ENCODE data around the gene ZDHHC9.
"Not testable (repeated sequence)": the region's sequence is repeated elsewhere in the genome, so short reads cannot be mapped to it uniquely, and the experiment has no call there.

The ZDHHC9 gene

DNA sequence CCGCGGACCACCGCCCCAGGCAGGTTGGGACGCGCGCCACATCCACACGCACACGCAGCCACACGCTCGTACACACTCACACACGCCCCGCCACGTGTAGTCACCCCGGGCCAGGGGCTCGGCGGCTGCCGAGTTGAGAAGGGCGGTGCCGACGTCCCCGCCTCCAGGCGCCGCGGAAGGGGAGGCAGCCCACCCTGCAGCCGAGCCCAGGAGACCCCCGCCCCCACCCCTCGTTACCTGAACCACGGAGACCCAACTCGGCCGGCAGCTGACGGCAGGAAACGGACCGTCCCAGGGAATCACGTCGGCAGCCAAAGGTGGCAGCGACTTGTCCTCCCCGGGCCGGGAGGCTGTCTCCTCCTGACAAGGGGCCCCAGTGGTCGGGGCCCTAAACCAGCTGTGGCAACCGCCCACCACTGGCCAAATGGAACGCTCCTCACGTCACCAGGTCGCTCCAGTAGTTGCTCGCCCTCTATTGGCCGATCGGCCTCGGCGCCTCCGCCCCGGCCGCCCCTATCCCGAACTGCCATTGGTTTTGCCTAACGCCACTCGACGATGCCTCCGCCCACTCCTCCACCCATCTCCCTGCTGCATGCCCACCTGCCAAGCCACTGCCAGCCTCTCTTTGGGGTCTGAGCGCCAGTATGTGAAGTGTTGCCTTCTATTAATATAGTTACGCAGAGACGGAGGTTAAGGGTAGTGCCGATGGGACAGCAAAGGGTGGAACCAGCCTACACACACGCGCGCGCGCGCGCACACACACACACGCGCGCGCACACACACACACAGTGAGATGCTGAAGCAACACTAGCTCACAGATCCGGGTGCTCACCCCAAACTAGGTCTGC is at the start of gene ZDHHC9:
ZDHHC9 (minus strand) TSS at position 428 of the 848 bp plus-strand sequence. CDS start 1,941 bp downstream, outside the sequence.
- DNase-seq, result peak; percentile 93

DNA sequence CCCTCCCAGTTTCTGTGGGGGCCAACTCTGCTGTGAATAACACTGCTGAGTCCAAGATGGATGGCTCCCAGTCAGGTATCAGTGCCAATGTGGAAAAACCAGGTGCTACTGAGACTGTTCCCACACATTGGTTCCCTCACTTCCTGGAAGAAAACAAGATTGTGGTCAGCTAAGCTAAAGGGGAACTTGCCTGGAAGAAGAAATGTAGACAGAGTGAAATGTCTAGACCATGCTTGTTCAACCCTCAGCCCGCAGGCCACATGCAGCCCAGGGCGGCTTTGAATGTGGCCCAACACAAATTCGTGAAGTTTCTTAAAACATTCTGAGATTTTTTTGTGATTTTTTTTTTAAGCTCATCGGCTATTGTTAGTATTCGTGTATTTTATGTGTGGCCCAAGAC is 33.7 kb upstream of the ZDHHC9 start:
- DNase-seq, result no peak

DNA sequence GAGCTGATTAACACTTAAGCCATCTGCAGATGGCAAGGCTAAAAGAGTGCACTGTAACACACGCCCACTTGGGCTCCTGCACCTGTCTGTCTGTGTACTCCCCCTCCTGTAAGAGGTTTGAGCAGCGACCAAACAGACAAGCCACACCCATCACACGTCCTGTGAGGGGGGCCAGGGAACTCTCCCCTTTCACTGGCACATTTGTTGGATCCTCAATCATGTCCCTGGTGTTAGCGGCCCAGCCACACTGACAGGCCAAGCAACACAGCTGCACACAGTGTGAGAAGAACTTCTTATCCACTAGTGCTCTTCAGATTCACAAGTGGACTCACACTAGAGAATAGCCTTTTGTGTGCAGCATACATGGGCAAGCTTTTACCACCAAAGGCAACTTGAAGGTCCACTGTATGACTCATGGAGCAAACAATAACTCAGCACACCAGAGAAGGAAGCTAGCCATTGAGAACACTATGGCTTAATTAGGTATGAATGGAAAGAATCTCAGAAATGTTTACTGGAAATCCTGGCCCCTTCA is 33.2 kb upstream of the ZDHHC9 start:
- peak; percentile 21 for DNase-seq

DNA sequence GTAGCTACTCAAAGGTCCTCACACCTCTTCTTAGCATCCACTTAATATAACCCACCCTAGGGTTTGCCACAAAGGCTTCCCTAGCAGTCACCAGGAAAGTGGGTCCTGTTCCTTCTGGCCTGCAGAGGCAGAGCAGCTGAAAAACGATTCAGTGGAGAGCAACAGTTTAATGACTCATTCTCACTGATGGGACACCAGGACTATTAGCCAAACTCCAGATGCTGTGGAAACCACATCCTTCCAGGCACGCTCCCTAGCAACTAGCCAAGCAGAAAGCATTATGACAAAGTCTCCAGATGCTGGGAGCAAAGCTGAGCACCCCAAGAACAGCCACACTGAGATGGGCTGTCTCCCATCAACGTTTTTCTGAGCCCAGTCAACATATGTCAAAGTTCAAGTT is 32.0 kb upstream of the ZDHHC9 start:
- DNase-seq, result no peak

DNA sequence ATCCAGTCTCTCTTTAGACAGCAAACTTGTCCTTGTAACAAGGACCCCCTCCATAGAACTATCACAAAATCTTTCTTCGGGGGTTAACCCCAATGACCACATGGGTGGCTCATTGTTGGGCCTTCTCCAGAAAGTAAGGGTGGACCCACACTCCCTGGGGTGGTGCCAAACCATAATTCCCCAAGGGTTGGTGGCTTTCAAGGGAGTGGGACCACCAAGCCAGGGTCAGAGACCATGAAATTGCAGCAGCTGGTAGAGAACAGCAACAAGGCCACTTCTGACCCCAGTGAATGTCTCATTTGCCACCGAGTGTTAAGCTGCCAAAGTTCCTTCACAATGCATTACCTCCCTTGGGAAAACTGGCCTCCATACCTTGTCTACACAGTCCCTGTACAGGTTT is 28.8 kb upstream of the ZDHHC9 start:
- no peak for DNase-seq

DNA sequence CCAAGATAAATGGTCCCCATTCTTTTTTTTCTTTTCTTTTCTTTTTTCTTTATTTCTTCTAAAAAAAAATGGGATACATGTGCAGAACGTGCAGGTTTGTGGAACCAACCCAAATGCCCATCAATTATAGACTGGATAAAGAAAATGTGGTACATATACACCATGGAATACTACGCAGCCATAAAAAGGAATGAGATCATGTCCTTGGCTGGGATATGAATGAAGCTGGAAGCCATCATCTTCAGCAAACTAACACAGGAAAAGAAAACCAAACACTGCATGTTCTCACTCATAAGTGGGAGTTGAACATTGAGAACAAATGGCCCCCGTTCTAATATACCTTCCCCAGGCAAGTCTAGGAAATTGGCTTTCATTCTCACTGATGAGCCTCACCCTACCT is 22.6 kb upstream of the ZDHHC9 start:
- not testable (repeated sequence) for DNase-seq

DNA sequence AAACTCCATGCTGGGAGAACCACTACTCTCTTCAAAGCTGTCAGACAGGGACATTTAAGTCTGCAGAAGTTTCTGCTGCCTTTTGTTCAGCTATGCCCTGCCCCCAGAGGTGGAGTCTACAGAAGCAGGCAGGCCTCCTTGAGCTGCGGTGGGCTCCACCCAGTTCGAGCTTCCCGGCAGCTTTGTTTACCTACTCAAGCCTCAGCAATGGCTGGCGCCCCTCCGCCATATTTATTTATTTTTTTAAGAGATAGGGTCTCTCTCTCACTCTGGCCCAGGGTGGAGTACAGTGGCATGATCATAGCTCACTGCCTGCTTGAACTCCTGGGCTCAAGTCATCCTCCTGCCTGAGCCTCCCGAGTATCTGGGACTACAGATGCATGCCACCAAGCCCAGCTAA is 15.4 kb upstream of the ZDHHC9 start:
- not testable (repeated sequence) for DNase-seq

DNA sequence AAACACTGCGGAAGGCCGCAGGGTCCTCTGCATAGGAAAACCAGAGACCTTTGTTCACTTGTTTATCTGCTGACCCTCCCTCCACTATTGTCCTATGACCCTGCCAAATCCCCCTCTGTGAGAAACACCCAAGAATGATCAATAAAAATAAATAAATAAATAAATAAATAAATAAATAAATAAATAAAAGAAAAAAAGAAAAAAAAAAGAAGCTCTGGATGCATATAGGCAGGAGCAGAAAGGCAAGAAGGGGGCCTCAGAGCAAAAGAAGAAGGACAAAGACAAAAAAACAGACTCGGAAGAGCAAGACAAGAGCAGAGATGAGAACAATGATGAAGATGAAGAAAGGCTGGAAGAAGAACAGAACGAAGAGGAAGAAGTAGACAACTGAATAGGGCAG is 8.1 kb upstream of the ZDHHC9 start:
- not testable (repeated sequence) for DNase-seq

DNA sequence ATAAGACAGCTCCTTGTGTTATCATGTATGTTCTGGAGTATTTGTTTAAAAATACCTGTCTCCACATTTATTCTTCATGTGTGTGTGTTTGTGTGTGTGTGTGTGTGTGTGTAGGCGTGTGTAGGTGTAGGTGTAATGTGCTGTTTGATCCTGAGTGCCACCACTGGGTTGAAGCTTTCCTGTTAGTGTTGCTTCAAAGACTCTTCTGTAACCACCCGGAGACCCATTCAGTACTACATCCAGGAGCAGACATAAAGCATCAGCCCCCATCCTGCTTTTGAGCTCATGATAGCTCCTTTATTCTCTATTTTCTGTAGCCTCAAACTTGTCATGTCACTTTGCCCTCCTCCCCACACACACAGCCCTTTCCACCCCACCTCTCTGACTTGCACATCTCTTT is 3.0 kb upstream of the ZDHHC9 start:
- DNase-seq, result no peak

DNA sequence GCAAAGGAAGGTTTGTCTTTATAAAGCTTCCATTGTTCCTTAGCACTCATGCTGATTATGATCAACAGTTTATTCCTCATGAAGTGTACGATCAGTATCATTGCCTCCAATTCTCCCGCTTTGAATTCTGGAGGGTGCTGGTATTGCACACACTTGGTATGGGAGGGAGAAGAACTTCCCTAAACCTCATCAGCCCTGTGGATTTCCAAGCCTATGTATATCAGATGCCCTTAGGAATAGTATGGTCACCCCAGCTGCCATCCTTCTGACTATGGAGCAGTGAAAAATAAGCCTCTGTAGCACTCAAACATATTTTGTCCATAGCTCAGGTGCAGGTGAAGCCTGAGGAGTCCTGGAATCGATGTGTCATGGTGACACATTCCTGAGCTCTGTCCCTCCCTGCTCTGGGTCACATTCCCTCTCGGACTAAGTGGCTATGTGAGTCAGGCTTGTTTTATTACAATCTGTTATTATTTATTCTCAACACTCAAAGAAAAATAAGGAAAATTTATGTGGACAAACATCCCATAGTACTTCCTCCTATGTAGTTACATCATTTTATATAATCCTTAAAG is 2.0 kb upstream of the ZDHHC9 start:
- no peak for DNase-seq

DNA sequence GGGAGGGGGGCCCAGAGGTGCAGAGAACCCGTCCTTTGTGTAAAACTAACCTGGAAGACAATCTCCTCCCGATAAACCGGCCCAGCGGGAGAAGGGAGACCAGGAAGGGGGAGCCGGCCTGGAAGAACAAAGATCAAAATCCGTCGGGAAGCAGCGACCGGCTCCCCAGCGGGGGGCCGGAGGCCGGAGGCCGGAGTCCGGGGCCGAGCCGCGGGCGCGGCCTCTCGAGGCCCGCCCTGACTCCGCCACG is 552 bp downstream of the ZDHHC9 start:
- DNase-seq, result no peak

DNA sequence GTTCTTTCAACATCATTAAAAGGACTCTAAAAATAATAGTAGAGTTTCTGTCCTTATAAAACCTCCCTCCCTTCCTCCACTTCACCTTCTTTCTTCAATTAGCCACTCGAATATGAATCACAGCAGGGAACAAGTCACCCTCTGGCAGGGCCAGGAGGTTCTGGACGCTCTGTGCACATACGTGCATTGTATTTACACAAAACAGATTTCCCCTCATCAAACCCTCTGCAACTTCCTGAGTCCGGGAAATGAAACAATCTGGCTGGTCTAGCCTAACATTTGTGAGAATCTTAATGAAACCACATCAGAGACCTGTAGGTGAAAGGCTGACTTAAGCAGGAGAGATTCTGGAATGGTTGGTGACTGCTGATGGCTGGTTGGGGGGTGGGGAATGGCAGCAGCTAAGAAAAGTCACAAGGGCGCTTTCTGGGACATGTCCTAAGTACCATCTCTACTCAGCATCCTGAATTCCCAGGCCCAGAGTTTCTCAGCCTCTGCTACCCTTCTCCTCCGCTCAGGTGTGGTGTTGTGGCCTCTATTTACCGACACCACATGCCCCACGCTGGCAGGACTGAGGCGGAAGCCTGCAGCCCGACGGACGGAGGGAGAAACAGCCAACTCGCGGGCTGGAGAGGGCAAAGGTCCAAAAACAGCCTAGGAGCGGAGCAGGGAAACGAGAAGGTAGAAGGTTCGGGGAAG is 1.0 kb downstream of the ZDHHC9 start:
- peak; percentile 44 for DNase-seq

DNA sequence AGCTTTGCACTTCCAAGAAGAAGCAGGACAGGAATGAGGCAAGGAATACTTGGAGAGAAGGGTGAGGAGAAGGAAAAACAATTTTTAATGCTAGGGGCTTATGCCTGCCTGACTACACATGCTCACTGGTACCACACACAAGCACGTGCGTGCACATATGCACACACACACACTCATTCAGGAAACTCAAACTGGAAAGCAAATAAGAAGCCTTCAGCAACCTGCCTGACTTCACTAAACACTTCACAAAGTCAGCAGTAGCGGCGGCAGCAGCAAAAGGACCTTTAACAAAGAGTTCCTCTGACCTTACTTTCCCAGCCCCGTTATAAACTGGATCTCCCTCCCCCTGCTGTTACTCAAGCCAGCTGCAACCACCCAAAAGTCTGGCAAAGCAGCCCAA is 3.3 kb downstream of the ZDHHC9 start:
- DNase-seq, result no peak

DNA sequence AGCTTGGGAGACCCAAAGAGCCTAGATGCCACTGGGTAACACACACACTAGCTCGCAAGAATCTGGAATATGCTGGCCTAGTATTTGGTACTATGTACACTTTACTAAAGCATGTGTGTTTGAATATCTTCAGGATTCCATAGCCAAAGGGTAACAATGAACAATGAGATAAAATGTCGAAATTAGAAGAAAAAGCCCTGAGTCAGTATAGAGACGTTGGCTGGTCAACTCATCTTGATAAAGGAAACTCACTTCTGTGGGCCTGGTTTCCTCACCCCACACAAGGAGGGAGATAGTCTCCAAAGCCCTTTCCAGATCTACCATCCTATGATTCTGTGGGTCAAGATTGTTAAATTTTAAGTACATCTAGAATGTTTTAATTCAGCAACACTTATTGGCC is 6.9 kb downstream of the ZDHHC9 start:
- no peak for DNase-seq

DNA sequence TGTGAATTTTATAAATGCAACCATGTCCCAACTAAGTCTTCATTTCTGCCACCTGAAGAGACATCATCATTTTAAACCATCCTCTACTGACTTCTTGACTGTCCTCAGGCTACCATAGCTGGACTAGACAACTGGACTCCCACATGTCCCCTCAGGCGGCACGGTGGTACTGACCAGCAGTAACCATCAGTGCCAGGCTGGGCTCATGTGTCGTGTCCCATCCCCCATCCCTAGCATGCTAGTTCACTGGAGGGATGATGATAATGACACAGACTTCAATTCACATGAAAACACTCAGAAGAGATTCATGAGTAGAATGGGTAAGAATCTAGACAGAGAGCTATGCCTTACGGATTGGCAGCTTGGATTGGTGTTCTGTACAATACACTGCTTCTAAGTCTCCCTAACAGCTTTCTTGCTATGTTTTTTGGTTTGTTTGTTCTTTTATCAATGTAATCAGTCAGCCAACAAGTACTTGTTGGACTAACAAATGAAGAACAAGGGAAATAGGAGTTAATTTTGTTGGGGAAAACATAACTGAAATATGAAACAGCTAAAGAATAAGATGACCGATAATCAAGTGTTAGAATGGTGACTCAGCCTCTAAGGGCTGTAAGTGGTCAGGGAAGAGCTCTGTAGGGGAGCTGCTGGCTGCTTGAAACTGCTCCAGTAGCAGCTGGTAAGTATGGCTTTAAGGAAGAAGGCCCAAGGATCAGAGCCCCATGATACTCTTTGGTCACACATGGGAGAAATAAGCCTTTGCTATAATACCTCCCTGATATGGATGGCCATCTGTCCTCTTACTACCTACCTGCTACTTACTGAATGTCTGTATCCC is 10.3 kb downstream of the ZDHHC9 start:
- no peak for DNase-seq

DNA sequence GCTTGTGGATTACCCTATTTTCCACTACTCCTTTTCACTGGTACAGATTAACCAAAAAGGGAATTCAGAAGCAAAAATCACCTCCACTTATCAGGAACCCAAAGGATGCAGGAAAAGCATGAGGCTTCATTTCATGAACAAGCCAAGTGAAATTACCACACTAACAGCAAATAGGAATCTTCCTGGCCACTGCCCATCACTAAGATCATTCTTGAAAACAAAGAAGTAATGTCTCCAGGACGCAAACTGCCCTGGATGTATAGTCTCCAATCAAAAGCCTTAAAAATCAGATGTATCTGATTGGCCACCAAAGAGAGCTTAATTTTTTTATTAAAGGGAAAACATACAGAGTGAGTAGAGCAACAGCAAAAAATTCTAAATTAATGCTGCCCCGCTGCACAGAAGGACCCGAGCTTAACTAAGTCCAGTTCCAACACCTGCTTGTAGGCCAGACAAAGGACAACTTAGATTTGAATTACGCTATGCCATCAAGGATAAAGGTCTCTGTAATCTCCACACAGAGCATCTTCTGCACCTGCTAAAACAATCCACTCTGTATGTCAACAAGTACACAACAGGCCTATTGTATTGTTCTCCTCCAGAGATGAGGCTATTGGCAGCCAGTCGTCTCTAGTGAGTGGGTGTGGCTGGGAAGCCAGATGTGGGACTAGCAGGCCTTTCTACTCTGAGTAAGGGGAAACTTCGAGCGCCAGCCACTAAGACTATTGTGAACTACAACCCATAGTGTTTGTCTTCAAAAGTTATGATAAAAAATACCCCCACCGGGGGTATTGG is 12.4 kb downstream of the ZDHHC9 start:
- DNase-seq, result peak; percentile 73

DNA sequence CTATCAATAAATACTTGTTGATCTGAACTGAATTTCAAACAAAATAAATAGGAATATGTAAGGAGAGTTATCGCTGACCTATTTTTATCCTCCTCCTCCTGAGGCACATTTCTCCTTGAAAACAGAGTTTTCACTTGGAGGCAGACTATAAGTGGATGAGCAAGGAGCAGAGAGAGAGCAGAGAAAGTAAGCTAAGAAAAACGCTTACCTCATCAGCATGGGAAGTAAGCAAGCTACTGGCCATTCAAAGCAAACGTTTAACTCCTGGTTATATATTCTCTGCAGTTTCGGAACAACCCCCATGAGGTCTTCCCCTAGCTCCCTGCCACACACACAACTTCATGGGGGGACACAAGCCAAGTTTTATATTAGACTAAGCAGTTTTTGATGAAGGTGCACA is 13.2 kb downstream of the ZDHHC9 start:
- no peak for DNase-seq

DNA sequence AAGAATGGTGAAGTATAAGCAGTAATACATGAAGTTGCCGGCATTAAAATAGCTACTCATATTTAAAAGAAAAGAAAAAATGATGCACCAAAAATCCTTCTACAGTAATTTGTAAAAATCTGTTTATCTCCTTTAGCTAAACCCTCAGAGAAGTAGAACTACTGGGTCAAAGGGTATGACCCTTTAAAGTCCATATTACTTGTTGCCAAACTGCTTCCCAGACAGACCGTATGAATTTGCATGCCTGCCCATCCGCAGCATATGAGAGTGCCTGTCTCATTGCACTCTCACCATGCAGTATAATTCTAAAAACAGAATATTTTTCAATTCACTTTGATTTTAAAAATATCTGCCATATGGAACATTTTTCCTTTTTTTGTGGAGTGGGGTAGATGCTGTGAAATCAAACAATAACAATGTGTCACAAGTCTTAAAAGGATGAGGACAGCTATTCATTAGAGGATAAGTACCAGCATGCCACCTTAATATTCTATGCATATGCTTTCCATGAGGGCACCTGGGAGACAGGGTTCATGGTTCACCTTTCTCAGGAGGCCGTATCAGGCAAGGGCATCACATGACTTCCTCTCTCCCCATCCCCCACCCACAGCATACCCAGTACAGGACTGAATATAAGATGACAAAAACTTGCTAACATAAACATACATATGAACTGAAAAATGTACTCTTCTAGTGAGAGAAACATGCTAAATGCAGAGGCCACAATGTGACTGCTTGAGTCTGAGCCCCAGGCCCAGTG is 17.8 kb downstream of the ZDHHC9 start:
- DNase-seq, result no peak

DNA sequence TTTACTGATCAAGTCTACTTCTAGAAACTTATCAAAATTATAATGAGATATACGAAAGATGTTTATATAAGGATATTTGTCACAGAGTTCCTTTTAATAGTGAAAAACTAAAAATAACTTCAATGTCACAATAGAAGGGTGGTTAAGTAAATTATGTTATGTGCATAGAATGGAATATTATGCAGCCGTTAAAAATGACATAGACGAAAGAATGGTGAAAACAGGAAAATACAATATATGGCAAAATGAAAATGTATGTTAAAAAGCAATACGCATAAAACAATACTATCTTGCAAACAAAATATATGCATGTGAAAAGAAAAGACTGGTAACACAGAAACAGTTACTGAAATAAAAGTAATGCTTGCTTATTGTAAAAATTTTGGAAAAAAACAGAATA is 19.1 kb downstream of the ZDHHC9 start:
- no peak for DNase-seq

DNA sequence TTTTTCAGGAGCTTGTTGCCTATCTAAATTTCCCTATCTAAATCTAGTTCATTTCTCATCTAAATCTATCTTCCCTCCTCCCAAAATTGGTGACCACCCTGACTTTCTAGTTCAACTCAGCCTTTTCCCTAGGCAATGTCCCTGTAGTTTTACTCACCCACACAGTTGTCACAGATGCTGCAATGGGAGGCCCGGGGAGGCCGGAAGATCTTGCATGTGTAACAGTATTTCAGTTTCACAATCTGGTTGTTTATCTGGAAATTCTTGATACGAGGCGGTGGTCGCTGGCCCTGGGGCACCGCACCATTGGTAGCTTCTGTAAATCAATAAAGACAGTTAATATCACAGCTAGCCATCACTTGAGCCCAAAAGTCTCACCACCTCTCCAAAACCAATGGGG is 20.2 kb downstream of the ZDHHC9 start:
- DNase-seq, result no peak

DNA sequence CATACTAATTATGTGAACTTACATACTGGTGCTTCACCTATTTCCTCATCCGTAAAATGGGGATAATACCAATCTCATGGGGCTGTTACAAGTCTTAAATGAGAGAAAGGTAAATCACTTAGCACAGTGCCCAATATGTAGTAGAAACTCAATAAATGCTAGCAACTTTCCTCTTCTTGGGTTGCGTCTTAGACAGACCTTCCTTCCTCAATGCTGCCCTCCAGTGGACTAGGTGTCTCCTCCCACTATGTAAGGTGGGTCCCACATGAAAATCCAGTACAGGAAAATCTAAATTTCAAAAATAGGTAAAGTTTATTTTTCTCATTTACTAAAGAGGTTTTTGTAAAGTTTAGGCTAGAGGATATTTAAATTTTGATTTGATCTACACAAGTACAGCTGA is 20.6 kb downstream of the ZDHHC9 start:
- DNase-seq, result peak; percentile 27

All from right hindlimb (tissue), 1 donor.